ENCODE measurements around the gene BPNT1.

- TF ChIP-seq, protein P1, sequence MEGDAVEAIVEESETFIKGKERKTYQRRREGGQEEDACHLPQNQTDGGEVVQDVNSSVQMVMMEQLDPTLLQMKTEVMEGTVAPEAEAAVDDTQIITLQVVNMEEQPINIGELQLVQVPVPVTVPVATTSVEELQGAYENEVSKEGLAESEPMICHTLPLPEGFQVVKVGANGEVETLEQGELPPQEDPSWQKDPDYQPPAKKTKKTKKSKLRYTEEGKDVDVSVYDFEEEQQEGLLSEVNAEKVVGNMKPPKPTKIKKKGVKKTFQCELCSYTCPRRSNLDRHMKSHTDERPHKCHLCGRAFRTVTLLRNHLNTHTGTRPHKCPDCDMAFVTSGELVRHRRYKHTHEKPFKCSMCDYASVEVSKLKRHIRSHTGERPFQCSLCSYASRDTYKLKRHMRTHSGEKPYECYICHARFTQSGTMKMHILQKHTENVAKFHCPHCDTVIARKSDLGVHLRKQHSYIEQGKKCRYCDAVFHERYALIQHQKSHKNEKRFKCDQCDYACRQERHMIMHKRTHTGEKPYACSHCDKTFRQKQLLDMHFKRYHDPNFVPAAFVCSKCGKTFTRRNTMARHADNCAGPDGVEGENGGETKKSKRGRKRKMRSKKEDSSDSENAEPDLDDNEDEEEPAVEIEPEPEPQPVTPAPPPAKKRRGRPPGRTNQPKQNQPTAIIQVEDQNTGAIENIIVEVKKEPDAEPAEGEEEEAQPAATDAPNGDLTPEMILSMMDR (conservative IDR thresholded peaks at IDR 0.05; ENCODE audit: low read depth, low read length): no peak
- TF ChIP-seq EZH2 (IDR thresholded peaks at IDR 0.05; ENCODE audit: low read length, unreplicated experiment): no peak
Observed at GRCh38 chr1:220045356-220046051, 44.1 kb downstream of the BPNT1 start.
